ENCODE measurements around the gene TAF5. TPM values are rescaled to one million over a fixed set of nuclear protein-coding genes. Genes with fewer than 3 reads are reported as not detected.

TAF5 gene
- polyA plus RNA-seq, 1 donor from 2014 or later = 9.2 TPM

DNA sequence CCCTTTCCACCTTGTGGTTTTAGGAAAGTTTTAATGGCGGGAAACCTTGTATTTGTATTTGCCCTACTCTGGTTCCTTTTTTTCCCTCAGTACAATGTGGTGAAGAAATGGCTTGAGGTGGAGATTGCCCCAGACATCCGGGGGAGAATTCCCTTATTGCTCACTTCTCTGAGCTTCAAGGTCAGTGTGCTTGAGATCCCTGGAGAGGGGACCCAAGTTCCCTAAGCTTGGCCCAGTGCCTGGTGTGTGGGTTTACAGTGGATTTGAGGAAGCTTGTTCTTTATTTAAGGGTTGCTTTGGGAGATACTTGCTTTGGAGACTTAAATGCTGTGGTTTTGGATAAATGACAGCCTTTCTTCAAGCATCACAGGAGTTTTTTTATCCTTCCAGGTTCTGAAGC is 66.1 kb downstream of the TAF5 start:
- Histone ChIP-seq H4K20me1 (ENCODE audit: insufficient read depth) (no peaks in the 10 kb centered on the region), H3K9ac (ENCODE audit: low read length) (no peak overlapping the region), H3K36me3 (ENCODE audit: insufficient read depth, low read length) (no peaks in the 10 kb centered on the region), H3K27ac (ENCODE audit: low read length) (no peak overlapping the region), H2AFZ (ENCODE audit: low read depth, low read length) (no peak overlapping the region), H3K4me2 (ENCODE audit: low read length) (no peak overlapping the region), H3K79me2 (replicated peaks; ENCODE audit: insufficient read depth, low read length) (no peaks in the 10 kb centered on the region), H3K9me3 (ENCODE audit: low read length) (no peaks in the 10 kb centered on the region), H3K27me3 (ENCODE audit: insufficient read depth, low read depth, low read length) (no peaks in the 10 kb centered on the region), H3K9me2 (ENCODE audit: insufficient read depth, low read length) (no peaks in the 10 kb centered on the region), H3F3A (ENCODE audit: insufficient read depth, low read length, poor library complexity, severe bottlenecking) (no peaks in the 10 kb centered on the region), H3K4me3 (ENCODE audit: low read length) (no peak overlapping the region)
- no peak for TF ChIP-seq SMC3 (conservative IDR thresholded peaks at IDR 0.05; ENCODE audit: poor library complexity)
- no peak for TF ChIP-seq MXI1 (conservative IDR thresholded peaks at IDR 0.05; ENCODE audit: poor library complexity, severe bottlenecking)
- TF ChIP-seq, protein P1, sequence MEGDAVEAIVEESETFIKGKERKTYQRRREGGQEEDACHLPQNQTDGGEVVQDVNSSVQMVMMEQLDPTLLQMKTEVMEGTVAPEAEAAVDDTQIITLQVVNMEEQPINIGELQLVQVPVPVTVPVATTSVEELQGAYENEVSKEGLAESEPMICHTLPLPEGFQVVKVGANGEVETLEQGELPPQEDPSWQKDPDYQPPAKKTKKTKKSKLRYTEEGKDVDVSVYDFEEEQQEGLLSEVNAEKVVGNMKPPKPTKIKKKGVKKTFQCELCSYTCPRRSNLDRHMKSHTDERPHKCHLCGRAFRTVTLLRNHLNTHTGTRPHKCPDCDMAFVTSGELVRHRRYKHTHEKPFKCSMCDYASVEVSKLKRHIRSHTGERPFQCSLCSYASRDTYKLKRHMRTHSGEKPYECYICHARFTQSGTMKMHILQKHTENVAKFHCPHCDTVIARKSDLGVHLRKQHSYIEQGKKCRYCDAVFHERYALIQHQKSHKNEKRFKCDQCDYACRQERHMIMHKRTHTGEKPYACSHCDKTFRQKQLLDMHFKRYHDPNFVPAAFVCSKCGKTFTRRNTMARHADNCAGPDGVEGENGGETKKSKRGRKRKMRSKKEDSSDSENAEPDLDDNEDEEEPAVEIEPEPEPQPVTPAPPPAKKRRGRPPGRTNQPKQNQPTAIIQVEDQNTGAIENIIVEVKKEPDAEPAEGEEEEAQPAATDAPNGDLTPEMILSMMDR (IDR thresholded peaks at IDR 0.05; ENCODE audit: poor library complexity, severe bottlenecking) = no peak
- TF ChIP-seq EZH2 (IDR thresholded peaks at IDR 0.05; ENCODE audit: borderline replicate concordance, insufficient read depth, low read length, poor library complexity, severe bottlenecking) = no peak

Other genes starting within 250 kb of the TAF5 start
- 187 and 190 TPM in 2 replicates for gene NT5C2, start 174.7 kb upstream of the TAF5 start, polyA plus RNA-seq
- not detected in 2 replicates for gene RPEL1, start 122.1 kb upstream of the TAF5 start, polyA plus RNA-seq
- gene INA, start 90.8 kb upstream of the TAF5 start, polyA plus RNA-seq = 349 and 379 TPM in 2 replicates
- 20.4 and 31.3 TPM in 2 replicates for gene PCGF6, start 16.8 kb upstream of the TAF5 start, polyA plus RNA-seq
- gene ATP5MK, start 28.5 kb downstream of the TAF5 start, polyA plus RNA-seq = 542 and 917 TPM in 2 replicates
- 15.3 and 15.8 TPM in 2 replicates for gene PDCD11, start 28.6 kb downstream of the TAF5 start, polyA plus RNA-seq
- gene CALHM2, start 84.4 kb downstream of the TAF5 start, polyA plus RNA-seq = not detected in 2 replicates
- not detected in 2 replicates for gene CALHM1, start 90.9 kb downstream of the TAF5 start, polyA plus RNA-seq
- not detected in 2 replicates for gene CALHM3, start 111.3 kb downstream of the TAF5 start, polyA plus RNA-seq
- gene NEURL1, start 125.7 kb downstream of the TAF5 start, polyA plus RNA-seq = 12.3 and 15.7 TPM in 2 replicates

Data from neural cell (in vitro differentiated cells).